Skeletal muscle satellite cell (primary cell): Measurements from ENCODE around the gene RGS6.

ENCODE experiments used
- H3K27me3 ChIP-seq: 2 replicates; pipeline ENCODE4 v1.7.0; 2013; ENCODE audit warnings: low read length; ENCODE audit not compliant: control insufficient read depth, insufficient read depth
- H3K36me3 ChIP-seq: 2 replicates; pipeline ENCODE4 v1.7.0; 2013; ENCODE audit warnings: mild to moderate bottlenecking, control low read depth, low read length; ENCODE audit not compliant: insufficient read depth
- H3K4me1 ChIP-seq: 2 replicates; pipeline ENCODE4 v1.7.0; 2013; ENCODE audit warnings: low read length; ENCODE audit not compliant: control insufficient read depth, insufficient read depth
- H3K4me2 ChIP-seq: 2 replicates; pipeline ENCODE4 v1.7.0; 2013; ENCODE audit warnings: mild to moderate bottlenecking, low read length
- H3K4me3 ChIP-seq: 2 replicates; pipeline ENCODE4 v1.7.0; 2013; ENCODE audit warnings: low read length
- H3K9ac ChIP-seq: 2 replicates; pipeline ENCODE4 v1.7.0; 2013; ENCODE audit warnings: mild to moderate bottlenecking, low read depth, low read length, moderate library complexity
- H3K9me3 ChIP-seq: replicated peaks from 2 replicates; pipeline ENCODE4 v1.7.0; 2013; ENCODE audit warnings: mild to moderate bottlenecking, control low read depth, low read length

RGS6 gene

GRCh38 chr14:72500234-72500838 lies 568.1 kb downstream of the RGS6 start:
- Histone ChIP-seq H3K36me3 (no peaks in the 10 kb centered on the region), H3K4me3 (no peak overlapping the region), H3K27me3 (peaks cover 43% of the 10 kb centered on the region), H3K4me2 (no peak overlapping the region), H3K9ac (no peak overlapping the region), H3K4me1 (no peaks in the 10 kb centered on the region), H3K9me3 (no peaks in the 10 kb centered on the region)

GRCh38 chr14:72501439-72501838 lies 569.2 kb downstream of the RGS6 start:
- no peaks in the 10 kb centered on the region for H3K36me3 ChIP-seq
- H3K9ac ChIP-seq, result no peak overlapping the region
- H3K9me3 ChIP-seq, result no peaks in the 10 kb centered on the region
- H3K27me3 ChIP-seq, result peaks cover 40% of the 10 kb centered on the region
- H3K4me1 ChIP-seq, result no peaks in the 10 kb centered on the region
- H3K4me3 ChIP-seq, result no peak overlapping the region
- no peak overlapping the region for H3K4me2 ChIP-seq

GRCh38 chr14:72503271-72503670 lies 571.0 kb downstream of the RGS6 start:
- H3K4me2 ChIP-seq, result no peak overlapping the region
- H3K9ac ChIP-seq, result no peak overlapping the region
- H3K36me3 ChIP-seq, result no peaks in the 10 kb centered on the region
- H3K27me3 ChIP-seq, result peaks cover 26% of the 10 kb centered on the region
- H3K4me3 ChIP-seq, result no peak overlapping the region
- H3K4me1 ChIP-seq, result no peaks in the 10 kb centered on the region
- no peaks in the 10 kb centered on the region for H3K9me3 ChIP-seq

GRCh38 chr14:72503696-72504368 lies 571.6 kb downstream of the RGS6 start:
- H3K4me3 ChIP-seq, result no peak overlapping the region
- no peaks in the 10 kb centered on the region for H3K9me3 ChIP-seq
- H3K36me3 ChIP-seq, result no peaks in the 10 kb centered on the region
- H3K4me2 ChIP-seq, result no peak overlapping the region
- peaks cover 21% of the 10 kb centered on the region for H3K27me3 ChIP-seq
- no peak overlapping the region for H3K9ac ChIP-seq
- no peaks in the 10 kb centered on the region for H3K4me1 ChIP-seq

GRCh38 chr14:72510566-72510965 lies 578.3 kb downstream of the RGS6 start:
- H3K4me2 ChIP-seq, result no peak overlapping the region
- H3K4me3 ChIP-seq, result no peak overlapping the region
- no peaks in the 10 kb centered on the region for H3K9me3 ChIP-seq
- H3K9ac ChIP-seq, result no peak overlapping the region
- no peaks in the 10 kb centered on the region for H3K4me1 ChIP-seq
- peaks cover 35% of the 10 kb centered on the region for H3K27me3 ChIP-seq
- no peaks in the 10 kb centered on the region for H3K36me3 ChIP-seq

GRCh38 chr14:72512281-72512680 lies 580.1 kb downstream of the RGS6 start:
- Histone ChIP-seq H3K4me3 (no peak overlapping the region), H3K9ac (no peak overlapping the region), H3K36me3 (no peaks in the 10 kb centered on the region), H3K27me3 (peaks cover 31% of the 10 kb centered on the region), H3K4me2 (no peak overlapping the region), H3K4me1 (peaks cover 3% of the 10 kb centered on the region), H3K9me3 (no peaks in the 10 kb centered on the region)

- Histone ChIP-seq H3K27me3 (peaks cover 31% of the 10 kb centered on the region), H3K4me3 (no peak overlapping the region), H3K36me3 (no peaks in the 10 kb centered on the region), H3K9ac (no peak overlapping the region), H3K9me3 (no peaks in the 10 kb centered on the region), H3K4me2 (no peak overlapping the region), H3K4me1 (peaks cover 10% of the 10 kb centered on the region)
Observed at GRCh38 chr14:72512925-72513324, 580.7 kb downstream of the RGS6 start.

- no peak overlapping the region for H3K9ac ChIP-seq
- no peak overlapping the region for H3K4me3 ChIP-seq
- no peaks in the 10 kb centered on the region for H3K36me3 ChIP-seq
- H3K4me1 ChIP-seq, result peaks cover 10% of the 10 kb centered on the region
- H3K9me3 ChIP-seq, result no peaks in the 10 kb centered on the region
- peaks cover 31% of the 10 kb centered on the region for H3K27me3 ChIP-seq
- H3K4me2 ChIP-seq, result no peak overlapping the region
Observed at GRCh38 chr14:72513346-72513745, 581.1 kb downstream of the RGS6 start.

GRCh38 chr14:72513965-72514659 lies 581.9 kb downstream of the RGS6 start:
- H3K36me3 ChIP-seq, result no peaks in the 10 kb centered on the region
- H3K4me1 ChIP-seq, result peaks cover 10% of the 10 kb centered on the region
- H3K4me3 ChIP-seq, result no peak overlapping the region
- H3K9me3 ChIP-seq, result no peaks in the 10 kb centered on the region
- peak overlapping the region; percentile 28 for H3K9ac ChIP-seq
- H3K27me3 ChIP-seq, result peaks cover 31% of the 10 kb centered on the region
- H3K4me2 ChIP-seq, result no peak overlapping the region

- Histone ChIP-seq H3K4me3 (no peak overlapping the region), H3K4me2 (no peak overlapping the region), H3K36me3 (no peaks in the 10 kb centered on the region), H3K9ac (no peak overlapping the region), H3K27me3 (peaks cover 27% of the 10 kb centered on the region), H3K4me1 (peaks cover 10% of the 10 kb centered on the region), H3K9me3 (no peaks in the 10 kb centered on the region)
Observed at GRCh38 chr14:72514660-72515025, 582.4 kb downstream of the RGS6 start.

- Histone ChIP-seq H3K9ac (no peak overlapping the region), H3K4me2 (no peak overlapping the region), H3K27me3 (peaks cover 14% of the 10 kb centered on the region), H3K4me1 (peaks cover 10% of the 10 kb centered on the region), H3K9me3 (no peaks in the 10 kb centered on the region), H3K4me3 (no peak overlapping the region), H3K36me3 (no peaks in the 10 kb centered on the region)
Observed at GRCh38 chr14:72515779-72516770, 583.8 kb downstream of the RGS6 start.
